Naive B cell (primary cell): ENCODE results near the gene ASNSD1. TPM values are rescaled to one million over a fixed set of nuclear protein-coding genes. Genes with fewer than 3 reads are reported as not detected.
A peak's percentile ranks its signal among the peaks of the same experiment; 100 is the strongest.

Experiments
- ATAC-seq, 2 donors: fragments of 150-1000 bp; cut with Tn5 transposase; 2 replicates each; pipeline ENCODE4 v1.10.0; 2021; ENCODE audit warnings: low read depth in 2 of 2, mild to moderate bottlenecking in 2 of 2, moderate library complexity in 2 of 2
- DNase-seq: peaks from one replicate; pipeline ENCODE4 v3.0.0; 2022
- H3K27ac Mint-ChIP-seq, 6 donors: one replicate each; pipeline ENCODE4 v1.8.0; 2020 to 2022; ENCODE audit warnings: mild to moderate bottlenecking in 6 of 6, mixed read lengths in 6 of 6, moderate library complexity in 5 of 6, inconsistent platforms in 2 of 6
- H3K27me3 Mint-ChIP-seq, 3 donors: one replicate each; pipeline ENCODE4 v1.8.0; 2021 to 2022; ENCODE audit warnings: mixed read lengths in 3 of 3, mild to moderate bottlenecking in 1 of 3
- H3K36me3 Mint-ChIP-seq, 2 donors: one replicate each; pipeline ENCODE4 v1.8.0; 2020 to 2022; ENCODE audit warnings: mixed read lengths in 2 of 2, inconsistent platforms in 1 of 2, mild to moderate bottlenecking in 1 of 2
- H3K4me1 Mint-ChIP-seq, 3 donors: one replicate each; pipeline ENCODE4 v1.8.0; 2020 to 2022; ENCODE audit warnings: mixed read lengths in 3 of 3, inconsistent platforms in 1 of 3, mild to moderate bottlenecking in 1 of 3, moderate library complexity in 1 of 3
- H3K4me3 Mint-ChIP-seq, 8 donors: one replicate each; pipeline ENCODE4 v1.8.0; 2020 to 2022; ENCODE audit warnings: mild to moderate bottlenecking in 8 of 8, mixed read lengths in 8 of 8, moderate library complexity in 8 of 8, inconsistent platforms in 2 of 8
- H3K9me3 Mint-ChIP-seq, 7 donors: one replicate each; pipeline ENCODE4 v1.8.0; 2020 to 2022; ENCODE audit warnings: mixed read lengths in 7 of 7, mild to moderate bottlenecking in 5 of 7, inconsistent platforms in 2 of 7, moderate library complexity in 1 of 7
- polyA plus RNA-seq, 6 donors: library from polyadenylated mRNA; unstranded; fragments of 300-500 nt; fragmentation: Illumina TruSeq; gene quantifications; one replicate each; pipeline ENCODE4 v1.2.3, GENCODE V29; 2021; ENCODE audit warnings: low read depth in 6 of 6

The ASNSD1 gene
- polyA plus RNA-seq = 10 to 100 TPM; 36.5 to 52.5 (median 44.8) TPM

DNA sequence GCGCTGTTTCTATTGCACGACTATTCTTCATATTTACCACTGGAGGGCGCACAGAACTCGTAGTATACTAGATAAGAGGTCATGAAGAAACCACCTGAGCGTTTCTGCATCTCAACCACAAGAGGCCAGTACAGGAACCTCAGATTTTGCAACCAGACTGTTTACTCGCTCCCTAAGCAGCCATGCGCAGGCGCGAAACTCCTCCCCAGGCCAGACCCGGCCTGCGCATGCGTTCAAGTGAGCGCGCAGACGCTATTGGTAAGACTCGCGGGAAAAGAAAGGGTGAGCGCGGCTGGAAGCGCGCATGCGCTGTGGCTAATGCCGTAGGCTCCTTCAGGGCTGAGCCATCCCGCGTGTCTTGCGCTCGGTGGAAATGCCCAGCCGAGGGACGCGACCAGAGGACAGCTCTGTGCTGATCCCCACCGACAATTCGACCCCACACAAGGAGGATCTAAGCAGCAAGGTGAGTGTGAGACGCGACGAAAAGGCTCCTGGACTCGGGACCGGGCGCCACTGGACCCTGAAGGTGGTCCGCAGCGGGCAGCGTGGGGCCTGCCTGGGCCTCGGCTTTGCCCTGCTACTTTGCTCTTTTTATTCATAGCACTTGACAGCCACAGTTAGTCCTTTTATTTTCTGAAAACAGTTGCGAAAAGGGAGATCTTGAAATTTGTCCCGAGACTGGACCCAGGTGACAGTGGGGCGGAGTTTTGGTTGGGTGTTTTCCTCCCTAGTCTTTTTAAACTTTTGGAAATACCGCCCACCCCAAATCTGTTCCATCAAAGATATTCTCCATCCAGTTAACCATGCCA, at the start of gene ASNSD1:
Gene ASNSD1 (plus strand): TSS at position 312 of the 809 bp plus-strand sequence. CDS start 4,674 bp downstream, outside the sequence.
- Mint-ChIP-seq H3K27ac (no peak within 1 kb of the TSS), H3K4me3 (no peak within 1 kb of the TSS), H3K27me3 (no peaks in the 10 kb centered on the region), H3K4me1 (peaks cover 3 to 20% (median 9%) of the 10 kb centered on the region in 3 donors), H3K9me3 (no peaks in the 10 kb centered on the region), H3K36me3 (no peaks in the 10 kb centered on the region)
- DNase-seq = peak; percentile 99
- peak; percentile 90 to 91 for ATAC-seq

DNA sequence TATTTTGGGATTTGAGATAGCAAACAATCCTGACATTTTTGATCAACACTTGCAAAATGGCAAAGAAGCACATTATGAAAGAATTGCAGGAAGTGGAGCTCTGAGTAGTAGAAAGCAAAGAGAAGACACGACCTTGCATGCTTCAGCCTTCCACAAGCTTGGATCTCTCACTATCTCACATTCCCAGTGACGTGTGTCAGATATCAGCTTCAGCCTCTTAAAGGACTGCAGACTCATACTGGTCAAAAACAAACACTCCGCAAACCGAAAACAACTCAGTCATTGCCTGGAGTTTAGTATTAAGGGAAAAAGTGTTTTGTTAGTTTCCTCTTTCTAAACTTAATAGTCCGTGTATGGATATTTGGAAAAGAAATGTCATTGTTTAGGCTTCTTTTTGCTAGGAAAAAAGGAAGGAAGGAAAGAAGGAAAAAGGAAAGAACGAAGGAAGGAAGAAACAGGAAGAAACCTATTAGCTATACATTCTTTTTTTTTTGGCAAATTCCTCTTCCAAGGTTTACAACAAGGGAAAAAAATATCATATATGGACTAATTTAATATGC, 48.1 kb upstream of the ASNSD1 start:
- no peaks in the 10 kb centered on the region for H3K9me3 Mint-ChIP-seq
- H3K4me1 Mint-ChIP-seq = peaks cover 0 to 2% (median 0%) of the 10 kb centered on the region in 3 donors
- peak overlapping the region in 1 of 8 donors; percentile 39 for H3K4me3 Mint-ChIP-seq
- ATAC-seq (no peak), DNase-seq (no peak)
- no peak overlapping the region for H3K27ac Mint-ChIP-seq
- H3K27me3 Mint-ChIP-seq = no peaks in the 10 kb centered on the region
- no peaks in the 10 kb centered on the region for H3K36me3 Mint-ChIP-seq

DNA sequence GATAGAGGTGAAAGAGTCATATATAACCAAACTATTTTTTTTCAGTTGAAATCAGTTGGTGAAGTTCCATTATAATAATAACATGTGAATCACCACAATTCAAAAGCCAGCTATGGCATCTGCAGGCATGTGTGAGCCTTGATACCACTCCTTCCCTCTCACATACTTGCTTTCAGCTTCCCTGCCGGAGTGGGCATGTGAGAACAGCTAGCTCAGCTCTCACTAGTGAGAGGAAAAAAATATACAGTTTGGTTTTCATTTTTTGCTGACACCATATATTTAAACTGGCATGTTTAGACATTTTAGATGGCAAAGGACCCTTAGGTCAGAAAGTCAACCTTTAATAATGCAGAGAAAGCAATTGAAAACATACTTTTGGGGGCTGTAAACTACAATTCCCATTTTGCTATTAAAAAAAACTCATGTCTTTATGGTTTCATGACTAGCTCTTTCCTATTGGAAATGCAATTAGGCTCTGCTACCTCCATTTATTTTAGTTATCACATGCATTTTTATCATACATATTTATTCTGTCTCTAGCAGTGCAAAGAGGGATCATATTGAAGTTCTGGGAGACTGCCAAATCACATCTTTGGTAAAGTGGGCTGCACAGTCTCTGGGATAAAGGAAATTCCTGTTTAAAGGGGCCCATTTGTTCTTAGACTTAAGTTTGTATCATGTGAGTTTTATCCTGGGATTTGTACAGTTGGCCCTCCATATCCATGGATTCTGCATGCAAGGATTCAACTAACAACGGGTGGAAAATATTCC, 47.4 kb upstream of the ASNSD1 start:
- DNase-seq (no peak), ATAC-seq (no peak)
- Mint-ChIP-seq H3K36me3 (no peaks in the 10 kb centered on the region), H3K4me1 (peaks cover 0 to 2% (median 0%) of the 10 kb centered on the region in 3 donors), H3K9me3 (no peaks in the 10 kb centered on the region), H3K27ac (no peak overlapping the region), H3K27me3 (no peaks in the 10 kb centered on the region), H3K4me3 (no peak overlapping the region)

DNA sequence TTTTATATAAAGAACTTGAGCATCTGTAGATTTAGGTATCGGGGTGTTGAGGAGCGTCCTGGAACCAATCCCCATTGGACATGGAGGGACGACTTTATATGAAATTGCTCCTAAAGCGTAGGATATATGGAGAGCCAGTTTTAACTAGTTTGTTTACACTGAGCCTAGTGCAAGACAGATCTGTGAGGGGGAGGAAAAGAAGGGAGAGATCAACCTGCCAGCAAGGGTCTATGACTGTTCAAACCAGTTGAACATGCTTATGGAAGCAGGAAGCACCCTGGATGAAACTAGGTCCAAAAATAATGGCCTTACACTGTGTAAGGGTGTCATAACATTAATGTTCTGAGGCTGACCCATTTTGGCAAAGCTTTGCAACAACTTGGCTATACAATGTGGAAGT, 46.7 kb upstream of the ASNSD1 start:
- no peak overlapping the region for H3K4me3 Mint-ChIP-seq
- H3K36me3 Mint-ChIP-seq = no peaks in the 10 kb centered on the region
- DNase-seq = no peak
- no peaks in the 10 kb centered on the region for H3K27me3 Mint-ChIP-seq
- no peaks in the 10 kb centered on the region for H3K9me3 Mint-ChIP-seq
- ATAC-seq = no peak
- no peak overlapping the region for H3K27ac Mint-ChIP-seq
- H3K4me1 Mint-ChIP-seq = peaks cover 0 to 2% (median 0%) of the 10 kb centered on the region in 3 donors

DNA sequence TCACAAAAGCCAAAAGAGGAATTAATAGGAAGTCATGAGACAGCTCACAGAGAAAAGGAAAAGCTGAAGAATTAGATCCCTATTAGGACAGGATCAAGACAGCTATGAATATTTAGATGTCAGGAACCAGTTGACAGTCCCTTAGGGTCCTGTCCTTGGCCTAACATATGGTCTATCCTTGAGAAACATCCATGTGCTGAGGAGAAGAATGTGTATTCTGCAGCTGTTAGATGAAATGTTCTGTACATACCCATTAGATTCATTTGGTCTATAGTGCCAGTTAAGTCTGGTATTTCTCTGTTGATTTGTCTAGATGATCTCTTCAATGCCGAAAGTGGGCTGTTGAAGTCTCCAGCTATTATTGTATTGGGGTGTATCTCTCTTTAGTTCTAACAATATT, 43.1 kb upstream of the ASNSD1 start:
- Mint-ChIP-seq H3K9me3 (no peaks in the 10 kb centered on the region), H3K27ac (no peak overlapping the region), H3K4me3 (no peak overlapping the region), H3K36me3 (no peaks in the 10 kb centered on the region), H3K27me3 (no peaks in the 10 kb centered on the region), H3K4me1 (peaks cover 0 to under 1% (median 0%) of the 10 kb centered on the region in 3 donors)
- DNase-seq (no peak), ATAC-seq (no peak)

DNA sequence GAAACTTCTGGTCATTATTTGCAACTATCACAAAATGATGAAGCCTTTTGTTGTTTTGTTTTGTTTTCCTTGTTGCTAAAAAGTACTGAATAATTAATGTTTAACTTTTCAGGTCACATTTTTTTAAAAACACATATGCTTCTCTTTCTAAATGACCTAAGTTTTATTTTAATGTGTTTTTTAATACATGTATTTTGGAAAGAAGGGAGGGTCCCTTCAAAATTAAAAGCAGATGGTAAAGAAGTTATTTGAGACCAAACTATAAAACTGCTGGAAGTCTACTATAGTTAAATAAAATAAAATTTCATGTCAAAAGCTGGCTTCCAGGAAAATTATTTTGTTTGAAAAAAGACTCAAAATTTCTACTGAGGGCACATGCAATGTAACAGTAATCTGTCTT, 39.5 kb upstream of the ASNSD1 start:
- H3K4me1 Mint-ChIP-seq = no peaks in the 10 kb centered on the region
- ATAC-seq (no peak), DNase-seq (no peak)
- no peaks in the 10 kb centered on the region for H3K9me3 Mint-ChIP-seq
- H3K4me3 Mint-ChIP-seq = no peak overlapping the region
- no peaks in the 10 kb centered on the region for H3K36me3 Mint-ChIP-seq
- peaks cover 9 to 19% (median 16%) of the 10 kb centered on the region in 3 donors for H3K27me3 Mint-ChIP-seq
- no peak overlapping the region for H3K27ac Mint-ChIP-seq

DNA sequence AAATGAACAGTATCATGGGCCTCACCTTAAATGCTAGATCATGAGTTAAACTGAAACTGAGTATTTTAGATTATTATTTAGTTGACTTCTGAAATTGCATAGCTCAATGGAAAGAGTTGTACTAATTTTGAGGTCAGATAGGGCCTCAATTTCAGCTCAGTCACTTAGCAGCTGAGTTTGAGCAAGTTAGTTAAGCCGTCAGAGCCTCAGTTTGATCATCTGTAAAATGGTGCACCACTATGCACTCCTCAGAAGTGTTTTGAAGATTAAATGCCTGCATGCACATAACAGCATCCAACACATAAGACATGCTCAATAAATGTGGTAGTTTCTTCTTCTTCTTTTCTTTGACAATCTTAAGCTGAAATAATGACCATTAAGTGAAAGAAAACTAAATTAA, 38.2 kb upstream of the ASNSD1 start:
- DNase-seq = no peak
- H3K27ac Mint-ChIP-seq = no peak overlapping the region
- no peaks in the 10 kb centered on the region for H3K9me3 Mint-ChIP-seq
- peaks cover 9 to 19% (median 16%) of the 10 kb centered on the region in 3 donors for H3K27me3 Mint-ChIP-seq
- no peaks in the 10 kb centered on the region for H3K4me1 Mint-ChIP-seq
- H3K36me3 Mint-ChIP-seq = no peaks in the 10 kb centered on the region
- H3K4me3 Mint-ChIP-seq = no peak overlapping the region
- ATAC-seq = no peak

DNA sequence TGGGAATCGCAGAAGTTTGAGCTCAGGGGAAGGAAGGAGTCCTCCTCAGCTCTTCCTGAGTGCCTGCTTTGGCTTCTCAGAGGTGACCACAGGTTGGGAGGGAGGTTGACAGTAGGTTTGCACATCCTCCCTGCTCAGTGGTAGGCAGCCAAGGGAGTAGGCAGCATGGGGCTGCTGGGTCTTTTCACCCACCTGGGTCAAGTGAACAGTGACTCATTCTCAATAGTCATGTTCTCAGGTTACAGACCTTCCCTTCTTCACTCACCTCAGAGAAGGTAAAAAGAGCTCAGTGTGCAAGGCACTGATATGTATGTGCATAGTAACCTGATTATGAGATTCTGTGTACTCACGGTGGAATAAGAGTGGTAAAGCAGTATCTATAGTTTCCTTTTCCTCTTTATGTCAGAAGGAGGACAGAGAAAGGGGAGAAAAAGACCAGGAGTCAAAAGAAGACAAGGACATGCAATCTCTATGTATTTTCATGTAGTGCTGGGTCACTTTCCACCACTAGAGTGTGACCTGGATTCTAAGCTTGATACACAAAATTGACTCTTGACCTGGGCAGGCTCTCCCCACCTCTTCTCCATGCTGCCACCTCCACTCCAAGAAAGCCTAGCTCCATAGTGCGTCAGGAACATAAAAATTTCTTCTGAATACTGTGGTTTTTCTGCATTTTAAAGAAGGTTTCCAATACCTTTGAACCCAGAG, 36.5 kb upstream of the ASNSD1 start:
- no peaks in the 10 kb centered on the region for H3K4me1 Mint-ChIP-seq

DNA sequence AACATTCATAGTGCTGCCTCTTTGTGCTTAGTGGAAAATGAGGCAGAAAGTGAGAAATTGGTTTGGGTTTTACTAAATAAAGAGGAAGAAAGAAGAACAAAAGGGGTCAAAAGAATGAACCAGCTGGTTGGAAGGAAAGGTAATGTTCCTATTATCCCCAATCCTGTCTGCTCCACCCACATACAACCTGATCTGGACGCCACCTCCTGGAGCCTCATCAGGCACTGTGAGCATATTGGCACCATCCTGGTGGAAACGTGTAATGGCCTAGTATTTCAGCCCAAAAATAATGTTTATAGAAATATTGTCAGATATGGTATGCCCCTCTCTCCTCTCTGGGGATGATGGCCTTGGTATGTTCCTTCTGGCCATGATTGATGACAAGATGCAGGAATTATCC, 35.6 kb upstream of the ASNSD1 start:
- Mint-ChIP-seq H3K27me3 (peaks cover 9 to 28% (median 21%) of the 10 kb centered on the region in 3 donors), H3K36me3 (no peaks in the 10 kb centered on the region), H3K4me1 (no peaks in the 10 kb centered on the region), H3K4me3 (no peak overlapping the region), H3K9me3 (no peaks in the 10 kb centered on the region), H3K27ac (no peak overlapping the region)
- DNase-seq = no peak
- ATAC-seq = no peak

More for the DNA sequence above, 36.5 kb upstream of the ASNSD1 start:
- Mint-ChIP-seq H3K4me3 (no peak overlapping the region), H3K9me3 (no peaks in the 10 kb centered on the region), H3K27me3 (peaks cover 9 to 28% (median 21%) of the 10 kb centered on the region in 3 donors), H3K36me3 (no peaks in the 10 kb centered on the region), H3K27ac (no peak overlapping the region)
- DNase-seq = no peak
- no peak for ATAC-seq

DNA sequence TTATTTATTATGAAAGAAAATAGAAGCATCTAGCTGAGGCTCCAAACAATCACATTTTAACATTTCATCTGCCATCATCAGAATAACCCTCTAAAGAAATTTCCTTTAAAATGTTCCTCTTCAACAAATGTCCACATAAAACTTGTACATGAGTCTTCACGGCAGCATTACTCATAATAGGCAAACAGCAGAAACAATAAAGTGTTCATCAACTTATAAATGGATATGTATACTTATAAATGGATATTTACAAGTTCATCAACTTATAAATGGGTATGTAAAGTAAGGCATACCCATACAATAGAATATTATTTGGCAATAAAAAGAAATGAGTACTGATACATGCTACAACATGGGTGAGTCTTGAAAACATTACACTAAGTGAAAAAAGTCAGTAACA, 33.5 kb upstream of the ASNSD1 start:
- no peaks in the 10 kb centered on the region for H3K4me1 Mint-ChIP-seq
- no peak for ATAC-seq
- no peaks in the 10 kb centered on the region for H3K9me3 Mint-ChIP-seq
- H3K4me3 Mint-ChIP-seq = no peak overlapping the region
- H3K36me3 Mint-ChIP-seq = no peaks in the 10 kb centered on the region
- H3K27ac Mint-ChIP-seq = no peak overlapping the region
- no peak for DNase-seq
- peaks cover 9 to 28% (median 21%) of the 10 kb centered on the region in 3 donors for H3K27me3 Mint-ChIP-seq

DNA sequence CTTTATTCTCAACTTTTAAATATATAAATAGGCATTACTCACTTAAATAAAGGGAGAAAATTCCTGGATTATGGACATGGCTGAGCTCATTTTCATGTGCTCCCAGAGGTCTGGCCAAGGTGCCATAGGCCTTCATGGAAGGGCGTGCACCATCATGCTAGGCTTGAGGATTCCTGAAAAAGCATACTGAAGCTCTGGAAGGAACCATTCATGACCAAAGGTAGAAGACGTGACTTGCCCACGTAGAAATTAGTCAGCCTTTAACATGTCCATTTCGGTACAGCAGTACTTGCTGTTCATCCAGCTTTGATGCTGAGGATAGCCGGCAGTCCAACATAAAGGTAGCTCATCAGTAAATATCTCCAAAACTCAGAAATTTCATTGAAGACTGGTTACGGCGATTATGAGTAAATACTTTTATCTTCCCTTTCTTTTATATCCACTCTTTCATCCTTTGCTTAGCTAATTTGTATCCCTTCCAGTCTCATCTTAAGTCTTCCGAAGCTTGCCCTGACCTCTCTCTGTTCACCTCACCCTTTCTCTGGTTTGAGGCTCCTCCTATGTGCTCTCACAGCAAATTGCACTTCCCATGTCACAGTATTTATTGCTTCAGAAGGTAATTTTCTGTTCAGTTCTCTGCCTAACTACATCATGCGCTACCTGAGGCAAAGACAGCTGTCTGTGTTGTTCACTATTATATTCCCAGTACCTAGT, 32.3 kb upstream of the ASNSD1 start:
- no peak overlapping the region for H3K4me3 Mint-ChIP-seq
- DNase-seq (no peak), ATAC-seq (no peak)
- no peaks in the 10 kb centered on the region for H3K4me1 Mint-ChIP-seq
- no peaks in the 10 kb centered on the region for H3K9me3 Mint-ChIP-seq
- H3K27ac Mint-ChIP-seq = peak overlapping the region in 1 of 6 donors; percentile 4
- H3K27me3 Mint-ChIP-seq = peaks cover 9 to 28% (median 21%) of the 10 kb centered on the region in 3 donors
- H3K36me3 Mint-ChIP-seq = no peaks in the 10 kb centered on the region

DNA sequence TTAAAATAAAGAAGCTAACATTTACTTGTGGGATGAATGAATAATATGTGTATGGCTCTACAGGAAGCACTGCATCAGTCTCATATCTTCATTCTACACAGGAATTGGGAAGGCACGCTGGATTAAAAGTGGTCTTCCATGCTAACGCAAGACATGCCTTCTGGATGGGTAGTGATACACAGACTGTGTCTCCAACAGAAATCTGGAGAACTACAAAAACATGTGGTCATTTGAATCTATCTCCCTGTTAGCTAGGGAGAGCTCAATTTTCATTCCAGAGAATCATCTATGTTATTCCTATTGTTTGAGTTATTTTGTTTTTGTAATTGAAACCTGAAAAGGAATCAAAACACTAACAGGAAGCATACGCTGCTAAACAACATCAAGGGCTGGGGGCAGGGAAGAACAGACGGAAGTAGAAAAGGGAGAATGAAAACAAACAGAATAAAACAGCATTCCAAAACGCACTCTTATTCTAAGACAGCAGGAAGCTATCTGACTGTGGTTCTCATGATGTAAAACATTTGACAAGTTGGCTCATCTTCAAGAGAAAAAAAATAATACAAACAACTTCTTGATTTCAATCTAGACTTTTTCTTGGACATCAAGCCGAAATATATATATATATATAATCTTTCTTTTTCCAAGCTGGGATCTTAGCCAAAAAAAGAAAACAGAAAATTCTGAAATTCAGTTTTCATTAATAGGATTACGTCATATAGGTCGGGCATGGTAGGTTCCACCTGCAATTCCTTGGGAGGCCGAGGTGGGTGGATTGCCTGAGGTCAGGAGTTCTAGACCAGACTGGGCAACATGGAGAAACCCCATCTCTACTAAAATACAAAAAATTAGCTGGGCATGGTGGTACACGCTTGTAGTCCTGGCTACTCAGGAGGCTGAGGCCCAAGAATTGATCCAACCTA, 31.5 kb upstream of the ASNSD1 start:
- no peaks in the 10 kb centered on the region for H3K4me1 Mint-ChIP-seq

More for the DNA sequence above, 31.5 kb upstream of the ASNSD1 start:
- Mint-ChIP-seq H3K27ac (peak overlapping the region in 1 of 6 donors; percentile 4), H3K4me3 (no peak overlapping the region), H3K36me3 (no peaks in the 10 kb centered on the region), H3K27me3 (peaks cover 1 to 20% (median 17%) of the 10 kb centered on the region in 3 donors), H3K9me3 (no peaks in the 10 kb centered on the region)
- ATAC-seq = no peak
- DNase-seq = no peak
